Fibroblast of skin of right quadriceps (primary cell): Measurements from ENCODE around the gene RAPGEF4.

ENCODE experiments used
- DNase-seq: peaks from one replicate; pipeline ENCODE4 v3.0.0-alpha.2; 2013

The RAPGEF4 gene

GRCh38 chr2:172944794-172945509 lies 209.3 kb downstream of the RAPGEF4 start:
- no peak for DNase-seq

GRCh38 chr2:172945510-172945850 lies 209.8 kb downstream of the RAPGEF4 start:
- no peak for DNase-seq

GRCh38 chr2:172947461-172948153 lies 212.0 kb downstream of the RAPGEF4 start:
- peak; percentile 60 for DNase-seq

- no peak for DNase-seq
These were observed 213.9 kb downstream of the RAPGEF4 start for GRCh38 chr2:172949522-172949921.

GRCh38 chr2:172950565-172950964 lies 214.9 kb downstream of the RAPGEF4 start:
- no peak for DNase-seq

GRCh38 chr2:172951554-172951953 lies 215.9 kb downstream of the RAPGEF4 start:
- no peak for DNase-seq

GRCh38 chr2:172953411-172953810 lies 217.8 kb downstream of the RAPGEF4 start:
- peak; percentile 51 for DNase-seq

- peak; percentile 56 for DNase-seq
These were observed 218.6 kb downstream of the RAPGEF4 start for GRCh38 chr2:172953970-172954852.

- no peak for DNase-seq
These were observed 219.9 kb downstream of the RAPGEF4 start for GRCh38 chr2:172955587-172955986.

GRCh38 chr2:172957734-172958133 lies 222.1 kb downstream of the RAPGEF4 start:
- DNase-seq = no peak

- DNase-seq = no peak
These were observed 226.4 kb downstream of the RAPGEF4 start for GRCh38 chr2:172962082-172962481.

- DNase-seq = peak; percentile 65
These were observed 227.2 kb downstream of the RAPGEF4 start for GRCh38 chr2:172962824-172963223.

- DNase-seq = peak; percentile 31
These were observed 229.0 kb downstream of the RAPGEF4 start for GRCh38 chr2:172964511-172965139.

GRCh38 chr2:172965433-172966212 lies 230.0 kb downstream of the RAPGEF4 start:
- peak; percentile 15 for DNase-seq

- no peak for DNase-seq
These were observed 231.7 kb downstream of the RAPGEF4 start for GRCh38 chr2:172967036-172967982.

GRCh38 chr2:172968061-172968469 lies 232.4 kb downstream of the RAPGEF4 start:
- DNase-seq = peak; percentile 48

GRCh38 chr2:172969166-172969565 lies 233.5 kb downstream of the RAPGEF4 start:
- DNase-seq = no peak

- no peak for DNase-seq
These were observed 234.0 kb downstream of the RAPGEF4 start for GRCh38 chr2:172969609-172970008.

- DNase-seq = no peak
These were observed 235.0 kb downstream of the RAPGEF4 start for GRCh38 chr2:172970660-172971059.

- peak; percentile 48 for DNase-seq
These were observed 236.5 kb downstream of the RAPGEF4 start for GRCh38 chr2:172972005-172972619.

GRCh38 chr2:172974762-172975161 lies 239.1 kb downstream of the RAPGEF4 start:
- no peak for DNase-seq
